Ramos (cell line): ENCODE measurements around the gene DCDC1.

Experiments
- in situ Hi-C: fragments of 300-500 bp; cut with MboI; formaldehyde crosslinking; loops from one replicate; pipeline ENCODE4 v1.14.3; 2022; ENCODE audit warnings: low sequenced_read_pairs; ENCODE audit not compliant: unreplicated experiment

DCDC1 gene, protein sequence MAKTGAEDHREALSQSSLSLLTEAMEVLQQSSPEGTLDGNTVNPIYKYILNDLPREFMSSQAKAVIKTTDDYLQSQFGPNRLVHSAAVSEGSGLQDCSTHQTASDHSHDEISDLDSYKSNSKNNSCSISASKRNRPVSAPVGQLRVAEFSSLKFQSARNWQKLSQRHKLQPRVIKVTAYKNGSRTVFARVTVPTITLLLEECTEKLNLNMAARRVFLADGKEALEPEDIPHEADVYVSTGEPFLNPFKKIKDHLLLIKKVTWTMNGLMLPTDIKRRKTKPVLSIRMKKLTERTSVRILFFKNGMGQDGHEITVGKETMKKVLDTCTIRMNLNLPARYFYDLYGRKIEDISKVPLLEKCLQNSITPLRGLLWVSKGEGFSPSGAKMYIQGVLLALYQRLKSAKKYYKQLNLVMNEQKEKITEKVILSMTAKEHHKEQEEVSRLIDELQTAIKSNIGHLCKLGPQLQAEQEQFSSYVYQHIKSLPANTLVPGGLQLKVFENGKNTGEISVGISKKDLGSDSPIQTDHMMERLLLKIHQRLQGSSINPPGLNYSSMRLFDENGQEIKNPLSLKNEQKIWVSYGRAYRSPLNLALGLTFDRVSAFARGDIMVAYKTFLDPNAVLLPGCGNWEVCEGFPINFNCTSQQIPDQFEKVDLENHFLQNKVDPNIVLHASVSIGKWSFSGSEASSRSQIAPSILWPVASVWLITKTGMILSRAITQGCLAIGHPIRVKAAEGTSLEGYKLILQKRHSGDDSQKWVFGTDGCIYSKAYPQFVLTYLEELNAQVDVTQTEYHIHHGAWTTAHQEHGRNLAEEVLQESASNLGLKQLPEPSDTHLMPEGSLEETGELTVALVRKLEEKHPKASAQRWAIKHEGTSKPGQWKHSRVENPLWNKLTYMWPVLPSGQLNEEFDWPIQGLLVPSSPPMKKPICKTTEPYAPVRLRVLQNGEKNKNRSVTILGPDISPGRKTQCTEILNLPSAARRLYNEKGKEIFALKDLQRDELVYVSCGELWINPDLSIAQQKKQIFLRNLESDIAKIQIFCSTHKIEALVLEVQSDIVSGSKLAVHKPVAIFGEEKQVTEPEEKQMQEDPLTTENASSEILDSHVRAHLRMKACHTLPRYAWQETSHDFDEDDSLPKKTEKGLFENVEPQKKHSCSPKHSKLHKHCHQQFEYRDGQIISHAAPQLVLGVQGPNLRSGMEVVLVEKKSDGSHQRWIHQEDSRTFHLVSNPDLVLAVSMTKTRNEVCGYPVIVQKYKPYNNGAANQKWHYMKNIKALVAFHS (N-terminal part only)

GRCh38 chr11:31369348-31370329 lies at the start of gene DCDC1, which contains the start of gene DNAJC24:
Gene DCDC1 (minus strand): TSS chr11:31369739. CDS start chr11:31328280, 41,459 bp downstream.
Gene DNAJC24 (plus strand): TSS chr11:31369860. CDS start chr11:31370749, 889 bp downstream.
- in situ Hi-C loops = no loop called here

DNA sequence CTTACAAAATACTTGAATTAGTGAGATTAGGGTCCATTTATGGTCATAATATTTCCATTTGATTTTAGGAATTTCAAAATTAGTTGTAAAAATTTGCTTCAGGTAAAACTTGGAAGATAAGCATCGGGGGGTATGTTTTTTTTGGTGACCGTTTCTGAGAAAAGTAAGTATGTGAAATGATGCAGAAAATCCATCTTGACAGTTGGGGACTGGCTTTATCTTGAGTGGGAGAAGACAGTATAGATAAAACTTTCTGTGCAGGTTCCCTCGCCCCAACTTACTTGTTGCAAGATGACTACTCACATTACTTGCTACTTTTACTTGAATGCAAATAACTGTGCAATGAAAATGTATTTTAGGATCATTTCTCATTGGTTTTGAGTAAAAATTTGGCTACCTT lies 49.6 kb upstream of the DCDC1 start:
- in situ Hi-C loops = no loop called here

GRCh38 chr11:31417816-31418215 lies 48.3 kb upstream of the DCDC1 start:
- in situ Hi-C loops = no loop called here

DNA sequence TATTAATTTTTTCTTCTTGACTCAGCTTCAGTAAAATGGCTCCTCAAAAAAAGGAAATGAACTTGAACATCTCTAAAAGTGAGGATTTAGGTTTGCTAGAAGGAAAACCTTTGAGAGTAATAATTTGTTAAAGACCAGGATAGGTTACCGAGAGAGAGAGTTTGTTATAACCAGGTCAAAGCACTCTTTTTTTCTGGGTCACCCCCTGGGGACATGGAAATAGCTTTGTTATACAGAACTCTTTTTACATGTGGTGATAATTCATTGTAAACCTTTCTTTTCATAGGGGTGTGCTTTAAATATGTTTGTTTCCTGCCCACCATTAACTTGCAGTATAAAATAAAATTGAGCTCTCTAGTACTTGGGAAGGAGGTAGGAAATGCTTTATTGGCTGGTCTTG lies 47.8 kb upstream of the DCDC1 start:
- in situ Hi-C loops = no loop called here

GRCh38 chr11:31415435-31415834 lies 45.9 kb upstream of the DCDC1 start:
- in situ Hi-C loops = no loop called here

- in situ Hi-C loops = no loop called here
Observed at GRCh38 chr11:31414338-31414737, 44.8 kb upstream of the DCDC1 start.

GRCh38 chr11:31412946-31413345 lies 43.4 kb upstream of the DCDC1 start:
- in situ Hi-C loops = no loop called here

DNA sequence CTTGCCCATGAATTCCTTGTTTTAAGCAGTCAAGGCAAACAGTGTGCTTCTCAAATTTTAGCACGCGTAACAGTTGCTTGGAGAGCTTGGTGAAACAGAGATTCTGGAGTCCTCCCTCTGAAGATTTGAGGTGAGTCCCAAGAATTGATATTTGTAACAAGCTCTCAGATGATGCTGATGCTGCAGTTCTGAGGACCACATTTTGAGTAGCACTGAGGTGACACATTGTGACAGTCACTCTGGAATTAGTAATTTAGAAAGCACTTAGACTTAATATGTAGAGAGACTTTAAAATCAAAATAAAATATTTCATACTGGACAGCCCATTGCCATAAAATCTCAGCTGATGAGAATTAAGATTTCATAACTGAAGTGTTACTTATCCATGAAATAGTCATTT lies 38.7 kb upstream of the DCDC1 start:
- in situ Hi-C loops = no loop called here

- in situ Hi-C loops = no loop called here
Observed at GRCh38 chr11:31404614-31405013, 35.1 kb upstream of the DCDC1 start.

- in situ Hi-C loops = loop anchor here (10.0 kb wide), 1 partner anchor 557 kb away; no protein-coding TSS in a partner anchor
Observed at GRCh38 chr11:31397239-31397834, 27.8 kb upstream of the DCDC1 start.

DNA sequence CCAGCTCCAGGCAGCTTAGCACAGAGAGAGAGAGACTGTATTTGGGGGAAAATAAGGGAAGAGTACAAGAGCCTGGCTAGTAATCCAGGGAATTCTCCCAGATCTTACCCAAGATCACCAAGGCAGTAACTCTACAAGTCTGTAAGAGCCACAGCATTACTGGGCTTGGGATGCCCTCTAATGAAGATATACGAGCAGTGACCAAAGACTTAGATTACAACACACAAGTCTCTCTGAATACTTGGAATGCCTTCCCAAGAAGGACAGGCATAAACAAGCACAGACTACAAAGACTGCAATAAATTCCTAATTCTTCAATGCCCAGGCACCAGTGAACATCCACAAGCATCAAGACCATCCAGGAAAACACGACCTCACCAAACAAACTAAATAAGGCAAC lies 17.8 kb upstream of the DCDC1 start:
- in situ Hi-C loops = no loop called here

DNA sequence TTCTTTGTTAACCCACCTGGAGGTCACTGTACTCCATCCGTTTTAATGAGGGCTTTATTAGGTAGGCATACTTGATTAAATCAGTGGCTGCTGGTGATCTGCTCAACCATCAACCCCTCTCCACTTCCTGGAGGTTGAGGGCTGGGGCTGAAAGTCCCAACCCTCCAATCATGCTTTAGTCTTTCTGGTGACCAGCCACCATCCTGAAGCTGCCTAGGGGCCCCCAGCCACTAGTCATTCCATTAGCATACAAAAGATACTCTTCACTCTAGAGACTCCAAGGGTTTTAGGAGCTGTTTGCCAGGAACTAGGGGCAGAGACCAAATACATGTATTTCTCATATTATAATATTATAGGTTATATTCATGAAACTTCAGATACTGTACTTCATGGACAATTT lies 13.6 kb upstream of the DCDC1 start:
- in situ Hi-C loops = no loop called here

DNA sequence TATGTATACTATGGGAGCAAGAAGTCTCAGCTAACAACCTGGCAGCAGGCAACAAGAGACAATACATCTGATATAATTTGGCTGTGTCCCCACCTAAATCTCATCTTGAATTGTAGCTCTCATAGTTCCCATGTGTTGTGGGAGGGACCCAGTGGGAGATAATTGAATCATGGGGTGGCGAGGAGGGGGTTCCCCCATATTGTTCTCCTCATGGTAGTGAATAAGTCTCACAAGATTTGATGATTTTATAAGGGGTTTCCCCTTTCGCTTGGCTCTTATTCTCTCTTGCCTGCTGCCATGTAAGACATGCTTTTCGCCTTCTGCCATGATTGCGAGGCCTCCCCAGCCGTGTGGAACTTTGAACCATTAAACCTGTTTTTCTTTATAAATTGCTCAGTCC lies 6.3 kb upstream of the DCDC1 start:
- in situ Hi-C loops = no loop called here

DNA sequence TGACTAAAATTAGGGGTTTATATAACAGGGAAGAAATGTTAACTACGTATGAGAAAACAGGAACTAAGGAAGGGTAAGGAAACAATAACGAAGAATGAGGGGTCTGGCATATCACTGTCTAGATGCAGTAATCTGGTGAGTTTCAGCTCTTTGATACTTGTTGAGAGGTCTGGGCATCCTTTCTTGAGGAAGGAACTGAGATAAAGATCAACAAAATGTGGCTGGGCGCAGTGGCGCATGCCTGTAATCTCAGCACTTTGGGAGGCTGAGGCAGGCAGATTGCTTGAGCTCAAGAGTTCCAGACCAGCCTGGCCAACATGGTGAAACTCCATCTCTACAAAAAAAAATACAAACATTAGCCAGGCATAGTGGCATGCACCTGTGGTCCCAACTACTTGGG lies 2.7 kb downstream of the DCDC1 start:
- in situ Hi-C loops = no loop called here

DNA sequence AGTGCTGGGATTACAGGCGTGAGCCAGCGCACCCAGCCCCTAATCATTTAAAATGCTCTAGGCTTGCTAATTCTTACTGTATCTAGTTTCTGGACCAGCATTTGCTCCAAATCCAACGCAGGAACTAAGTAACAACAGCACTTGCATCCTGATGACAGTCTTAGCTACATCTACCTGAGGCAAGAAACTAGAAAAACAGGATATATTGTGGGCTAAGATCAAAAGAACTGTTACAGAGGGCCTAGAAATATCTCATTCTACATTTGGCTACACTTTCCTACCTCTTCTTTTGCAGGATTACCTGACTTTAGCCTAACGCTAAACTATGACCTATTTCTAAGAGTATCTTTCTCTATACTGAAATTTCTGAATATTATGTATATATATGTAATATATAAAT lies 7.8 kb downstream of the DCDC1 start:
- in situ Hi-C loops = no loop called here

GRCh38 chr11:31355817-31356216 lies 13.7 kb downstream of the DCDC1 start:
- in situ Hi-C loops = no loop called here

- in situ Hi-C loops = no loop called here
Observed at GRCh38 chr11:31355131-31355530, 14.4 kb downstream of the DCDC1 start.

DNA sequence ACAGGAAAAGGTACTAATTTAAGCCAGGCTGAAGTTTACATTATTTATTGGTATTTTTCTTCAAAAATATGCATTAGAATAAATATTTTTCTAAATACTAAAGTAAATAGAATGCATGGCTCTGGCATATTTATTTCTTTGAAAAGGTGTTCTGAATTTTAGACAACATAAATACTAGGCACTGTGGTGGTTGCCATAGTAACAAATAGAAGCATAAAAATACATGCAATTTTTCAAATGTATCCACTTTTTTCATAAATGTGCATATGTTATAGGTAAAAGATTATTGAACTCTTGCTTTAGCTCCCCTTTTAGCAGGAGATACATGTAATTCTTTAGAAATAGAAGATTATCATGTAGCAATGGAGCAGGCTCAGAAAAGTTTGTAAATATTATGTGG lies 18.4 kb downstream of the DCDC1 start:
- in situ Hi-C loops = no loop called here
